A673 (cell line): ENCODE results near the gene YJU2. TPM values are rescaled to one million over a fixed set of nuclear protein-coding genes. Genes with fewer than 3 reads are reported as not detected.

ENCODE experiments used
- Bru-seq: library from RNA; stranded (reverse); fragments of 400-500 nt; gene quantifications from one replicate; lab custom pipeline; 2021; lab: Mats Ljungman, UMichigan
- BruChase-seq, 2 experiments: library from RNA; stranded (reverse); fragments of 400-500 nt; gene quantifications; one replicate each; lab custom pipeline; 2021; lab: Mats Ljungman, UMichigan
- BruUV-seq: library from RNA; stranded (reverse); fragments of 400-500 nt; replicated peaks from 2 replicates; lab custom pipeline; 2021; lab: Mats Ljungman, UMichigan
- CTCF ChIA-PET: fragments of 300-600 bp; sonication (Branson Sonifier 250); formaldehyde crosslinking; loops from one replicate; lab custom pipeline; 2022; ENCODE audit warnings: antibody characterized with exemption; lab: Charles Lee
- POLR2A ChIA-PET: fragments of 300-600 bp; sonication (Branson Sonifier 250); formaldehyde crosslinking; loops from one replicate; lab custom pipeline; 2022; ENCODE audit warnings: antibody characterized with exemption; ENCODE audit not compliant: low non-redundant PET; lab: Charles Lee
- DNase-seq: peaks from one replicate; pipeline ENCODE4 v3.0.0-alpha.2; 2015; ENCODE audit warnings: low spot score
- H3K27ac ChIP-seq: fragments of 200-600 bp; sonication (generic); 2 replicates; pipeline ENCODE4 v1.5.1; 2016; ENCODE audit warnings: mixed run types, low read depth, mild to moderate bottlenecking, mixed read lengths, antibody characterized with exemption, low read length; ENCODE audit not compliant: poor library complexity, severe bottlenecking
- H3K27me3 ChIP-seq: fragments of 200-600 bp; sonication (generic); replicated peaks from 2 replicates; pipeline ENCODE4 v1.6.1; 2017; ENCODE audit warnings: mixed run types, low read depth, mild to moderate bottlenecking, mixed read lengths, antibody characterized with exemption, low read length; ENCODE audit not compliant: insufficient read depth, poor library complexity
- H3K36me3 ChIP-seq: fragments of 200-600 bp; sonication (generic); 2 replicates; pipeline ENCODE4 v1.6.1; 2016; ENCODE audit warnings: mixed run types, mild to moderate bottlenecking, mixed read lengths, antibody characterized with exemption, low read length; ENCODE audit not compliant: insufficient read depth, poor library complexity, severe bottlenecking
- H3K4me1 ChIP-seq: fragments of 200-600 bp; sonication (generic); 2 replicates; pipeline ENCODE4 v1.6.1; 2017; ENCODE audit warnings: mixed run types, mild to moderate bottlenecking, mixed read lengths, antibody characterized with exemption, low read length; ENCODE audit not compliant: insufficient read depth, poor library complexity, severe bottlenecking
- H3K4me3 ChIP-seq: fragments of 200-600 bp; sonication (generic); 2 replicates; pipeline ENCODE4 v1.5.1; 2016; ENCODE audit warnings: low read depth, mixed run types, mild to moderate bottlenecking, mixed read lengths, low read length; ENCODE audit not compliant: poor library complexity, severe bottlenecking
- H3K9me3 ChIP-seq: fragments of 200-600 bp; sonication (generic); 2 replicates; pipeline ENCODE4 v1.6.1; 2016; ENCODE audit warnings: mixed run types, low read depth, mild to moderate bottlenecking, mixed read lengths, antibody characterized with exemption, low read length; ENCODE audit not compliant: poor library complexity, severe bottlenecking
- EZH2 ChIP-seq: fragments of 200-600 bp; sonication (generic); IDR thresholded peaks from 2 replicates; pipeline ENCODE4 v1.6.1; 2017; ENCODE audit warnings: borderline replicate concordance, low read depth, mild to moderate bottlenecking, mixed read lengths, antibody characterized with exemption, low read length; ENCODE audit not compliant: poor library complexity, severe bottlenecking
- intact Hi-C: fragments of 100-400 bp; cut with micrococcal nuclease; formaldehyde crosslinking; loops from one replicate; pipeline ENCODE4 v1.10.0; 2022; ENCODE audit not compliant: unreplicated experiment
- long read RNA-seq: library from polyadenylated mRNA; stranded (forward); transcript quantifications from one replicate; pipeline ENCODE4 v2.0.0, GENCODE V29; 2022
- total RNA-seq: library from RNA; stranded (reverse); gene quantifications from 2 replicates; pipeline ENCODE4 v1.2.3, GENCODE V29; 2021
- TF ChIP-seq, protein P1 (sequence below): fragments of 300-800, 200-600 bp; sonication (generic); conservative IDR thresholded peaks from 2 replicates; pipeline ENCODE4 v1.5.1; 2017; ENCODE audit warnings: low read depth, mild to moderate bottlenecking, antibody characterized with exemption, low read length, moderate library complexity, mixed read lengths

Gene YJU2
- 33.3 and 34.7 TPM in 2 replicates for total RNA-seq
- Bru-seq, nascent RNA, result percentile 57 among the genes with signal in this experiment
- BruChase-seq, experiment 1, labeled RNA remaining after a 2-hour chase, result percentile 46 among the genes with signal in this experiment
- BruChase-seq, experiment 2, labeled RNA remaining after a 6-hour chase, result percentile 57 among the genes with signal in this experiment
- long read RNA-seq, transcript YJU2-201 (8 exons, 1,434 nt), result major isoform, 62 of 64 reads
- long read RNA-seq, partial matches to known transcripts, result 1 of 64 reads
- long read RNA-seq, other reads (novel, unspliced or antisense), result 1 of 64 reads

DNA sequence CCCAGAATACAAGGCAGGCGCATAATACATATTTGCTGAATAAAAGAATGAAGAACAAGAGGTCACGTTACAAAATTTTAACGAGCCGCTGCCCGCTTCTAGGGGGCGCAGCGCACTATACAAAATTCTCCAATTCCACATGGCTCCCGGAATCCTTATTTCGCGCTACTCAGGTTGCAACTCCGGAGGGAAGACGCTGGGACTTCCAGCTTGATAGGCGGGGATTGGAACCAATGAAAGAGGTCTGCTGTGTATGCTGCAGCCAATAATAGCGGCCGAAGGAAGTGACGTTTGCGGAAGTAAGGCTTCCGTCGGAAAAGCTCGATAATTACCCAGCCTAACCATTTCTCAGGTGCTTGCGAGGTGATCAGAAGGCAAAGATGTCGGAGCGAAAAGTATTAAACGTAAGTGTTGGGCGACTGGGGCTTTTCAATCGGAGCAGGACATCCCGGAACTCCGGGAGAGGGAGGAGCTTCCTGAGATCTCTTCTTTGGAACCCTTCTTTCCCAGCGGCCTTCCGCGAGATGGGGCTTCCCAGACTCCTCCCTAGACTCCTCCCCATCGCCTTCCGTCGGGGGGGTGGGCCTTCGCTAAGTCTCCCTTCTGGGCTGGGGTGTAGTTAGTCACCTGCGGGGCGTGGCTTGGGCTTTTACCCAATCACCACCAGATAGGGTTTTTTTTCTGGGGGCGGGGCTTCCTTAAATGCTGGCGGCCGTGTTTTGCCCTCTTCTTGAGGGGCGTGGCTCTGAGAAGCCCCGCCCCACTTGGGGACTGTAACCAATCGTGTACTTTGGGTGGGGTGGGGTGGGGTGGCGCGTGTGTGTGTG, at the start of gene YJU2:
TSS of gene YJU2 (plus strand) at position 314 of the 827 bp plus-strand sequence. CDS start at position 381, 67 bp downstream.
- H3K36me3 ChIP-seq, result peaks cover 20% of the 10 kb centered on the region
- no peak for TF ChIP-seq EZH2
- TF ChIP-seq, protein P1, sequence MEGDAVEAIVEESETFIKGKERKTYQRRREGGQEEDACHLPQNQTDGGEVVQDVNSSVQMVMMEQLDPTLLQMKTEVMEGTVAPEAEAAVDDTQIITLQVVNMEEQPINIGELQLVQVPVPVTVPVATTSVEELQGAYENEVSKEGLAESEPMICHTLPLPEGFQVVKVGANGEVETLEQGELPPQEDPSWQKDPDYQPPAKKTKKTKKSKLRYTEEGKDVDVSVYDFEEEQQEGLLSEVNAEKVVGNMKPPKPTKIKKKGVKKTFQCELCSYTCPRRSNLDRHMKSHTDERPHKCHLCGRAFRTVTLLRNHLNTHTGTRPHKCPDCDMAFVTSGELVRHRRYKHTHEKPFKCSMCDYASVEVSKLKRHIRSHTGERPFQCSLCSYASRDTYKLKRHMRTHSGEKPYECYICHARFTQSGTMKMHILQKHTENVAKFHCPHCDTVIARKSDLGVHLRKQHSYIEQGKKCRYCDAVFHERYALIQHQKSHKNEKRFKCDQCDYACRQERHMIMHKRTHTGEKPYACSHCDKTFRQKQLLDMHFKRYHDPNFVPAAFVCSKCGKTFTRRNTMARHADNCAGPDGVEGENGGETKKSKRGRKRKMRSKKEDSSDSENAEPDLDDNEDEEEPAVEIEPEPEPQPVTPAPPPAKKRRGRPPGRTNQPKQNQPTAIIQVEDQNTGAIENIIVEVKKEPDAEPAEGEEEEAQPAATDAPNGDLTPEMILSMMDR, result peak; percentile 82
- H3K27me3 ChIP-seq, result no peaks in the 10 kb centered on the region
- no peaks in the 10 kb centered on the region for H3K9me3 ChIP-seq
- ChIA-PET CTCF (interaction anchor here (0.7 to 1.8 kb wide), 4 partner anchors 20 to 288 kb away, joined by 3 to 5 read pairs (median 4); partner anchors contain the start of gene PLIN5), POLR2A (interaction anchor here (0.6 to 1.2 kb wide), 4 partner anchors 9 to 278 kb away, joined by 3 to 18 read pairs (median 4); partner anchors contain the start of gene MPND)
- DNase-seq, result peak; percentile 100
- TSS peak; percentile 95 for BruUV-seq
- peak within 1 kb of the TSS; percentile 86 for H3K27ac ChIP-seq
- intact Hi-C loops, result loop anchor here (2.0 kb wide), 1 partner anchor 96 kb away; the partner anchor contains the start of gene MPND
- peak within 1 kb of the TSS; percentile 56 for H3K4me3 ChIP-seq
- peaks cover 10% of the 10 kb centered on the region for H3K4me1 ChIP-seq

DNA sequence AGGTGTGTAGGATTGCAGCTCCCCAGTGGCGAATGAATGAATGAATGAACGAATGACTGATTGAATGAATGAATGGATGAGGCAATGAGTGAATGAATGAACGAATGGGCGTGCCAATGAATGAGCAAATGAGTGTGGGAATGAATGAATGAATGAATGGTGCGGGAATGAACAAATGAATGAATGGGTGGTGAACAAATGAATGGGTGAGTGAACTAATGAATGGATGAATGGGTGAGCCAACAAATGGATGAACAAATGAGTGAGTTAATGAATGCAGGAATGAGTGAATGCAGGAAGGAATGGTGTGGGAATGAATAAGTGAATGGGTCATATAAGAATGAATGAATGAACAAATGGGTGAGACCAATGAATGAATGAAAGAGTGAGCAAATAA, 49.7 kb upstream of the YJU2 start:
- H3K36me3 ChIP-seq, result no peaks in the 10 kb centered on the region
- intact Hi-C loops, result no loop called here
- no peak overlapping the region for H3K27ac ChIP-seq
- H3K4me3 ChIP-seq, result no peak overlapping the region
- ChIA-PET CTCF (no interaction called here), POLR2A (no interaction called here)
- DNase-seq, result no peak
- H3K4me1 ChIP-seq, result no peaks in the 10 kb centered on the region
- no peaks in the 10 kb centered on the region for H3K9me3 ChIP-seq
- H3K27me3 ChIP-seq, result peaks cover 6% of the 10 kb centered on the region
- TF ChIP-seq, protein P1, result no peak
- TF ChIP-seq EZH2, result no peak
- no TSS peak for BruUV-seq

DNA sequence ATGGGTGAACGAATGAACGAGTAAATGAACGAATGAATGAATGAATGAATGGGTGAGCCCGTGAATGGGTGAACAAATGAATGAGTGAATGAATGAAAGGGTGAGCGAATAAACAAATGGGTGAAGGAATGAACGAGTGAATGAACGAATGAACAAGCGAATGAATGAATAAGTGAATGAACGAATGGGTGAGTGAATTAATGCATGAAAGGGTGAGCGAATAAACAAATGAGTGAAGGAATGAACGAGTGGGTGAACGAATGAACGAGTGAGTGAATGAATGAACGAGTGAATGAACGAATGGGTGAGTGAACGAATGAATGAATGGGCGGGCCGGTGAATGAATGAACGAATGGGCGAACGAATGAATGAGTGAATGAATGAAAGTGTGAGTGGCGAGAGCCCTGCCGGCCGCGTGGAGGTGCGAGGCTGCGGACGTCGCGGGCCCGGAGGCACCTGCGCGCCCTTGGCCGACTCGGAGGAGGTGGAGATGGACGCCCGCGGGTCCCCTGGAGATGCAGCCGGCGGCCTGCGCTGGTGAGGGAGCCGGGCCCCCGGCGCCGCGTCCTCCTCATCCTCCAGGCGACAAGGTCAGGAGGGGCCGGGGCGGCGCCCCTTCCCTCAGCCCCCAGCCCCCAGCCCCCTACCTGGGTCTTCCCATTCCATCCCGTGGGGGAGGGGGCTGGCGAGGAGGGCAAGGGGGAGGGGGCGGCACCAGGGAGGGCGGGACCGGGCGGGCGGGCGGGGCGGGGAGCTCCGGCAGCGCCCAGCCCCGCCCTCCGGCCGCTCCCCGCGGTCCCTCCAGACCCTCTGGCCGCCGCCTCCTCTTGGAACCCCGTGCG, 49.0 kb upstream of the YJU2 start:
- intact Hi-C loops, result no loop called here
- CTCF ChIA-PET, result no interaction called here
- POLR2A ChIA-PET, result no interaction called here
- Histone ChIP-seq H3K36me3 (no peaks in the 10 kb centered on the region), H3K4me3 (peak overlapping the region; percentile 43), H3K4me1 (no peaks in the 10 kb centered on the region), H3K27me3 (peaks cover 6% of the 10 kb centered on the region), H3K27ac (no peak overlapping the region), H3K9me3 (no peaks in the 10 kb centered on the region)
- TF ChIP-seq, protein P1, result no peak
- no peak for TF ChIP-seq EZH2
- BruUV-seq, result no TSS peak
- DNase-seq, result no peak
